Iris pigment epithelial cell (primary cell): ENCODE data around the gene TOMT.
"Not testable (repeated sequence)": the region's sequence is repeated elsewhere in the genome, so short reads cannot be mapped to it uniquely, and the experiment has no call there.

Experiments
- DNase-seq: peaks from one replicate; pipeline ENCODE4 v3.0.0-alpha.2; 2011; ENCODE audit warnings: low read depth

TOMT gene

DNA sequence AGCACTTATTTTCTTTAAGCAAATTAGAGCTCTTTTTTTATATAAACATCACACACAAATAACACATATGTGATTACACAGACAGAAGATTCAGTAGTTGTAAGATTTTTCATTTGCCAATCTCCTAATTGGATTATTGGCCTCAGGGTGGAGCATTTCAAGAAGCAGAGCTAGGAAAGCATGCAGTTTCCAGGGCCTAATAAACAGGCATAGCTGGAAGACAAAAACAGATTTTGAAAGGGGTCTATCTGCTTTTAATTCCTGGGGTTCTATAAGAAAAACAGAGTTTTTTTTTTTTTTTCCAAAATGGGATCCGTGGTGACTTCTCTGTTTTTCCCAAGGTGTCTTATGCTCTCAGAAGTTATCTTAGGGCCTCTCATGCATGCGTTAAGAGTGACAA, 22.2 kb downstream of the TOMT start:
- DNase-seq = no peak

DNA sequence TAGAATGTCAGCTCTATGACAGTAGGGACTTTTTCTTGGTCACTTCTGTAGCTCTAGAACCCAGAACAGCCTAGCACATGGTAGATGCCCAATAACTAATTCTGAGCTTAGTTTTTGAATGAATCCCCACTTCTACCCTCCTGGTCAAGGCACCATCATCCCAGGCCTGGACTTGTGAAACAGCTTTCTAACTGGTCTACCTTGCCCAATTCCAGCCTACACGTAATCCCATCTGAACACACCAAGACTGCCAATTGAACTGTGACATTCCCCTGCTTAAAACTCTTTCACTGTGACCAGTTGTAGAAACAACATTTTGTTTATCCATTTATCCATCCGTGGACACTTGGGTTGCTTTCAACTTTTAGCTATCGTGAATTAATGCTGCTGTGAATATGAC, 23.7 kb downstream of the TOMT start:
- DNase-seq = no peak

DNA sequence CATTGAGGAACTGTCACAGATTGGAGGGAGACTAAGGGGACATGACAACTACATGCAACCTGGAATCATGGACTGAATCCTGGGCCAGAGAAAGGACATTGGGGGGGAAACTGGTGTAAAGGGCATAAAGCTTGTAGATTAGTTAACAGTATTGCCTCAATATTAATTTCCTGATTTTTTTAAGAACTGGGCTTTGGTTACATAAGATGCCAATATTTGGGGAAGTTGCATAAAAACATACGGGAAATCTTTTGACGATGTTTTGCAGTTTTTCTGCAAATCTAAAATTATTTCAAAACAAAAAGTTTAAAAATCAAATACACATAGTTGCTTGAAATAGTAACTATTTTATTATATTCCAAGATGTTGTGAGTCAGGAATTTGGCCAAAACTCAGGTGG, 26.9 kb downstream of the TOMT start:
- no peak for DNase-seq

DNA sequence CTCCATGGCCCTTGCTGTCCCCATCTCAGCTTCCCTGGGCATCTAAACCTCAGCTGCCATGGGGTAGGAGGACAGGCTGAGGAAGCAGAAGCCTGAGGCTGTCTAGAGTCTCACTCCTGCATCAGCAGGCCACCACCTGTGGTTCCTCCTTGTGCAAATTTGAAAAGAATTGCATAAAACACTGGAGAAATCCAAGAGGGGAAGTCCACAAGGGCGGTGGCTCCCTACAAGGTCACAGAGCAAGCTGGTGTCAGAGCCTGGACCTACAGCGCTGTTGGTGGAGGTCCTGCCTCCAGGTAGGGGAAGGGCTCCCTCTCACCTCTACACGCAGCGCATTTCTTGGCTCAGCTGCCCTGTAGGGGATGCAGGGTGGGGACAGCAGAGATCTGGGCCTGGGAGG, 29.7 kb downstream of the TOMT start, which contains the start of gene FOLR3:
Gene FOLR3, plus strand, starts transcription at position 253 of the 400 bp plus-strand sequence. CDS start 228 bp downstream, outside the sequence.
- DNase-seq = not testable (repeated sequence)

DNA sequence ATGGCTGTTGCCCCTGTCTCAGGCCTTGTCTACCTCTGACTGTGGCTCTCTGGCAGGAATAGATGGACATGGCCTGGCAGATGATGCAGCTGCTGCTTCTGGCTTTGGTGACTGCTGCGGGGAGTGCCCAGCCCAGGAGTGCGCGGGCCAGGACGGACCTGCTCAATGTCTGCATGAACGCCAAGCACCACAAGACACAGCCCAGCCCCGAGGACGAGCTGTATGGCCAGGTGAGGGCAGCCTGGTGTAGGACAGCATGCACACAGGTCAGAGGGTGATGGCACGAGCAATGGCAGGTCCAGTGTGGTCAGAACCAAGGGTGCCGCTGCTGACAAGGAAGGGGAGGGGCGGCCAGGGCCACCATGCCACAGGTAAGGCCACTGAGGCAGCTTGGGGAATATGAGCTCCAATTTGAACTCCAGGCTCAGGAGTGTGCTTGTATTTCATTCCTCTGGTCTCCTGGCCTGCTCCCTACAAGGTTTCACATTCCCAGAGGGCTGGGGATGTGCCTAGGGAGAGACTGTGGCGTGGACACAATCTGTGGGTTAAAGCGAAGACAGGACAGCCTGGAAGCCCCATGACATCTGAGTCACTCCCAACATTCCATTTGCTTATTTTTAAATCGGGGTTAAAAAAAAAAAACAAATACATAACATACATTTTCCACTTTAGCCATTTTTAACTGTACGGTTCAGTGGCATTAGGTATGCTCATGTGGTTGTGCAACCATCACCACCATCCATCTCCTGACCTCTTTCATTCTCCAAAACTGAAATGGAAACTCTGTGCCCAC, 30.4 kb downstream of the TOMT start:
- peak; percentile 45 for DNase-seq

DNA sequence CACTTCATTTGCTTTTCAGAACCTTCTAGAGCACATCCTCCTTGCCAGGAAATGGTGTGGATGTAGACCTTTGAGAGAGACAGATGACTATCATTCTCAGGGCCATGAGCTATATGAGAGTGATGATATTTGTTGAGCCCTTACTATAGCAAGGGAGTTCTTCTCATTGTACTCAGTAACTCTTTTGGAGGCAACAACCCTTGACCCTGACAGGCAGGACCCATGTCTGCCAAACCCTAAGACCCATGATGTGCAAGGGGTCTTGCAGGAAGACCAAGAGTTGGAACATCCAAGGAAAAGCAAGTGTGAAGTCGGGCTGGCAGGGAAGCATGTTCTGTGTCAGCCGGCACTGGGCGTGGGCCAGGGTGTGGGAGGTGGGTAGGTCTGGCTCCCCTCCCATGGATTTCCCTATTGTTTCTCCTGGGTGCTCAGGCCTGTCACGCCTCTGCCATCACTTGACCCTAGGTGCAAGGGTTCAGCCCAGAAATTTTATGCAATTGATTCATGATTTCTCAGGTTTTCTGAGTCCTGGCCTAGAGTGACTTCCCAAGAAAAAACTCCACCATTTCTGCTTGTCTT, 31.0 kb downstream of the TOMT start:
- no peak for DNase-seq

DNA sequence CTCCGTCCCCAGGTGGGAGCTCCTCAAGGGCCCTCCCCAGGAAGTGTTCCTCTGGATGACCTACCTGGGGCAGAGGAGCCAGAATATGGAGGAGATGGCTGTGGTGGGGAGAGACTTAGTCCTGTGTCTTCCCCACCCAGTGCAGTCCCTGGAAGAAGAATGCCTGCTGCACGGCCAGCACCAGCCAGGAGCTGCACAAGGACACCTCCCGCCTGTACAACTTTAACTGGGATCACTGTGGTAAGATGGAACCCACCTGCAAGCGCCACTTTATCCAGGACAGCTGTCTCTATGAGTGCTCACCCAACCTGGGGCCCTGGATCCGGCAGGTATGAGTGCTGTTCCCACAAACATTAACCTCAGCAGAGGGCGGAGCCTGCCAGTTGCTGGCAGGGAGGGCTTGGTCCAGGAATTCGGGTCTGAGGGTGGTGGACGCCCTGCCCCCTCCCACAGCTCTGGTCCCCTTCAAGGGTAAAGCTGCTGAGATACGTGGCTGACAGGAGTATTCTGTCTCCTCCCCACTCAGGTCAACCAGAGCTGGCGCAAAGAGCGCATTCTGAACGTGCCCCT, 33.2 kb downstream of the TOMT start:
- DNase-seq = no peak

DNA sequence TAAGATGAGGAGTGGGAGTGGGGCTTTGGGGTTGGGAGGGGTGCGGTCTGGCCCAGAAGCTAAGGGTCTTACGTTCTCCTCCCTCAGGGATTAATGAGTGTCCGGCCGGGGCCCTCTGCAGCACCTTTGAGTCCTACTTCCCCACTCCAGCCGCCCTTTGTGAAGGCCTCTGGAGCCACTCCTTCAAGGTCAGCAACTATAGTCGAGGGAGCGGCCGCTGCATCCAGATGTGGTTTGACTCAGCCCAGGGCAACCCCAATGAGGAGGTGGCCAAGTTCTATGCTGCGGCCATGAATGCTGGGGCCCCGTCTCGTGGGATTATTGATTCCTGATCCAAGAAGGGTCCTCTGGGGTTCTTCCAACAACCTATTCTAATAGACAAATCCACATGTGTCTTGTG, 33.8 kb downstream of the TOMT start:
- DNase-seq = no peak

DNA sequence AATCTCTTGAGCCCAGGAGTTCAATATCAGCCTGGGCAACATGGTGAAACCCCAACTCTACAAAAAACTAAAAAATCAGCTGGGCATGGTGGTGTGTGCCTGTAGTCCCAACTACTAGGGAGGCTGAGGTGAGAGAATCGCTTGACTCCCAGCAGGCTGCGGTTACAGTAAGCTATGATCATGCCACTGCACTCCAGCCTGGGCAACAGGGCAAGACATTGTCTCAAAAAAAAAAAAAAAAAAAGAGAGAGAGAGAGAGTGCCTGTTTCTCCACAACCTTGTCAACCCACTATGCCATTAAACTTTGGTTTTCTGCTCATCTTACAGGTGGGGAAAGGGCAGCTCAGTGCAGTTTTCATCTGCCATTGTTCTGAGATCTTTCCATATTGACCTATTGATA, 34.9 kb downstream of the TOMT start:
- no peak for DNase-seq

DNA sequence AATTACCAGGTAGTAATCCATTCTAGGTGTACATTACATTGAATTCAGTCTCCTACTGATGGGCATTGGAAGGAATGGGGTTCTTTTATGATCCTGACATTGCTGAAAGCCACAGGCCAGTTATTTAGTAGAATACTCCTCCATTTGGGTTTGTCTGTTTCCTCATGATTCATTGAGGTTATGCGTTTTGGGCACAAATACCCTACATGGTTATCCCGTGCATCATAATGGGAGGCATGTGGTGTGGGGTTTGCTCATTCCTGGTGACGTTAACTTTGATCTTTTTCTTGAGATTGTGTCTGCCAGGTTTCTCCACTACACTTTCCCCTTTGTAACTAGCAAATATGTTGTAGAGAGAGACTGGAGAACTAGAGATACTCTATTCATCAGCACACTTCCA, 35.3 kb downstream of the TOMT start:
- peak; percentile 94 for DNase-seq

DNA sequence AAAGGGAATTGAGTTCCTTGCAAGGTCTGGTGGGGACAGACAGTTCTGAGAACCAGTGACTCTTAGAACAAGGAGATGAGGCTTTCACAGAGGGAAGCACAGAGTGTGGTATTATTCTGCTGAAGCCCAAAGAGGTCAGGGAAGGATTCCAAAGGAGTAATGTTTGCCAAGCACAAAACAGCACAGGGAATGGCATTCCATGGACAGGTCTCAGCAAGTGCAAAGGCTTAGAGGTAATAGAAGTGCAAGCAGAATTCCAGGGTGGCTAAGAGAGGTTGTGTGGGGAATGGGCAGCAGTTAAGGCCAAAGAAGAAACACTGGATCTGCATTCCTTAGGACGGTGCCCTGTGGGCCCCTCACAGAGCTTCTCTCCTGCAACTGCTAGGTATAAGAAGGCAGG, 36.4 kb downstream of the TOMT start:
- DNase-seq = peak; percentile 6

DNA sequence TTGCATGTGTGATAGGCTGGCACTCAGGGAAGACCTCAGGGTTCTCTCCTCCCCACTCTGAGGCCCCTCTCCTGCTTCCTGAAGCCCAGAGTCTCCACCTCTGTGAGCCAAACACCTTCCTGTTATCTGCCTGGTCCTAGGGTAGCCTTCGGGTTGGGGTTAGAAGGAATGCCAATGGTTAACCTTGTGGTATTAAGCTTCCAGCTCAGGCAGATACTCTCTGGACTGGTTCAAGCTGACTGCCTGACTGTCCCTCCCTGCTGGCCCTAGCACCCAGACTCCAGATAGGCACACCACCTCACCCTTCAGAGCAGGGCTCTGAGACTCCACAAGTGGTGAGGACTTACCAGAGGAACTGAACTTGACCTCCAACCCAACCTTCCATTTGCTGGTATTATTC, 36.8 kb downstream of the TOMT start:
- DNase-seq = not testable (repeated sequence)

DNA sequence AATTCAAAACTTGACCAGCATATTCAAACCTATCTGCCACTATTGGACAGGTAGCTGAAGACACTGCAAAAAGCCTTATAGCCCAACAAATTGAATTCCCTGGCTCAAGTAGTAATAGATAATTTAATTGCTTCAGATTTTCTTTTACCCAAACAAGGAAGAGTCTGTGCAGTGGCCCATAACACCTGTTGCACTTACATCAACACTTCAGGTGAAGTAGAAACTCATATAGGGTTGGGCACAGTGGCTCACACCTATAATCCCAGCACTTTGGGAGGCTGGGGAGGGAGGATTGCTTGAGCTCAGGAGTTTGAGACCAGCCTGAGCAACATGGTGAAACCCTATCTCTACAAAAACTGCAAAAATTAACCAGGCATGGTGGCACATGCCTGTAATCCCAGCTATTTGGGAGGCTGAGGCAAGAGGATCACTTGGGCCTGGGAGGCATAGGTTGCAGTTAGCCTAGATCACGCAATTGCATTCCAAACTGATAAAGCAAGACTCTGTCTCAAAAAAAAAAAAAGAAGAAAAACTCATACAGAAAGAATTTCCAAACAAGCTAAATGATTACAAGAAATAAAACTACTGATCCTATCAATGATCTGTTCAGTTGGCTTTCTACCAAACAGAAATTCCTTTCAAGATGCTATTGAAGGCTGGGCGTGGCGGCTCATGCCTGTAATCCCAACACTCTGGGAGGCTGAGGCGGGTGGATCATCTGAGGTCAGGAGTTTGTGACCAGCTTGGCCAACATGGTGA, 39.3 kb downstream of the TOMT start:
- peak; percentile 90 for DNase-seq

DNA sequence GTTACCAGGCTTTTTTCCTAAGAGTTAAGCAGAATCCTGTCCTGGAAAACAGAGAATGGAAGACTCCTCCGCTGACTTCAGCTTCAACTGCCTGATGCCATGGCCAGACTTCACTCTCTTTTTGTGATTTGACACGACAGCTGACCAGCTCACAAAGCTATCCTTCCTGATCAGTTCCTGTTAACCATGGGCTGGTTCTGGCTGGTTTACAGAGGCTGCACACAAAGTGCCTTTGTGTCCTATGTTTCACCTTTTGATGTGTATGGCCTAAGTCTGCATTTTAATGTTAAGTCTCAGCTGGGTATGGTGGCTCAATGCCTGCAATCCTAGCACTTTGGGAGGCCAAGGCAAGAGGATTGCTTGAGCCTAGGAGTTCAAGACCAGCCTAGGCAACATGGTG, 40.9 kb downstream of the TOMT start:
- no peak for DNase-seq

DNA sequence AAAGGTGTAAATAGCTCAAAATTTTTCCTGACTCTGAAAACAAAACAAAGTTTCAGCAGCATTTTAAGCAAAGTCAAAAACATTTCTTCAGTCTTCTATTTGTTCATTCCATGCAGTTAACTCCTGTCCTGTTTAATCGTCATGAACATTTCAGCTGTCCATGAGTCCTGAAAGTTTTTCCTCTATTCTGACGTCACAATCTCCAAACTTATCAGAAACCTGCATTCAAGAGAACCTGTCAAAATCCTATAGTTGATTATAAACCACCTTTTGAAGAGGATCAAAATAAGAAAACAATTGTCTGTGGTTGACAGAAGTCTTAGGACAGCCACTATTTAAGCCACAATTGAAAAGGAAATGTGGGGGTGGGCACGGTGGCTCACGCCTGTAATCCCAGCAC, 45.2 kb downstream of the TOMT start:
- DNase-seq = no peak

DNA sequence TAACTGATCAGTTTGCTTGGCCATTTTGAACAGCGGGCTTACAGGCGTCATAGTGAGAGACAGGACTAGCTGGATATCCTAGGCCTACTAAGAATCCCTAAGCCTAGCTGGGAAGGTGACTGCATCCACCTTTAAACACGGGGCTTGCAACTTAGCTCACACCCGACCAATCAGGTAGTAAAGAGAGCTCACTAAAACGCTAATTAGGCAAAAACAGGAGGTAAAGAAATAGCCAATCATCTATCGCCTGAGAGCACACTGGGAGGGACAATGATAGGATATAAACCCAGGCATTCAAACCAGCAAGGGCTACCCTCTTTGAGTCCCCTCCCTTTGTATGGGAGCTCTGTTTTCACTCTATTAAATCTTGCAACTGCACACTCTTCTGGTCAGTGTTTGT, 48.1 kb downstream of the TOMT start:
- not testable (repeated sequence) for DNase-seq

DNA sequence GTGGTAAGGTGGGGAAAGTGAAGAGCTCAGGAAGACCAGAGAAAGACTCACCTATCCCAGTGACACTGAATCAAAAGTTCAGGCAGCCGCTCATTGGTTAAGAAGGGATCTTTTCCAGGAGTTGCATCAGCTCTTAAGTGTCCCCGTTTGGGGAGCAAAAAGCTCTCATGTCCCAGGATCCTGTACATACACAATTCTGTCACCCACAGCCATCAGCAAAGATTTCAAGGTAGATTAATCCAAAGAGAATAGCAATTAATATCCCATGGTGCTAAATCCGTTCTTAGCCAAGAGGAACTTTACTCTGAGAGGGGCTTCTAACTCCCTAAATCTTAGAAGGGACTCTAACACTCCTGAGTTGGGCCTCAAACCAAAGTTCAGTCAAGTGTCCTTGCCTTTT, 49.1 kb downstream of the TOMT start:
- DNase-seq = no peak

DNA sequence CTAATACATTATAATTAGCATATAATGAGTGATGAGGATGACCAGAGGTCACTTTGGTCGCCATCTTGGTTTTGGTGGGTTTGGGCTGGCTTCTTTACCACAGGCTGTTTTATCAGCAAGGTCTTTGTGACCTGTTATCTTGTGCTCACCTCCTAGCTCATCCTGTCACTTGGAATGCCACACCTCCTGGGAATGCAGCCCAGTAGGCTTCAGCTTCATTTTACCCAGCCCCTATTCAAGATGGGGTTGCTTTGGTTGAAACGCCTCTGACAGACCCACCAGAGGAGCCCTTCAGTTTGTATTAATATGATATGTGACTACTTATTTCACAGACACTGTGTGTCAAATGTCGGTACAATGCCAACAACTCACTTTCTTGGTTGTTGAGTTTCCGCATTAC, 50.0 kb downstream of the TOMT start:
- no peak for DNase-seq

DNA sequence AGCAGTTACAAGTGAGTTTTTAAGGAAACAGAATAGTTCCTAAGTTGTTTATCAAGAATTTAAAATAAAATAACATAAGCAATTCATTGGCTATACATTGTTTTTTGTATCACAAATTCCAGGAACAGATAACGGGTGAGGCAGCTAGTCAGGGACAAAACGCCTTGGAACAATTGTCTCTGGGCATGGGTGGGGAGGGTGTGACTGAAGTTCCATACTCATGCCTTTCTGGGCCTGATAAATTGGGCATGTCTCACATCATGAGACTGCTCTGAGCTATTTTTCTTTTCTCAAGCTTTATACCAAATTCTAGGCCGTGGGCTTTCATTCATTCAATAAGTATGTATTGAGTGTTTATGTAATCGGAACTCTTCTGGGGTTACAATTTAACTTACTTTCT, 51.4 kb downstream of the TOMT start:
- no peak for DNase-seq
